Fibroblast of the aortic adventitia (primary cell): ENCODE results near the gene CHRNB2. TPM values are rescaled to one million over a fixed set of nuclear protein-coding genes. Genes with fewer than 3 reads are reported as not detected.

ENCODE experiments used
- DNase-seq: peaks from one replicate; pipeline ENCODE4 v3.0.0-alpha.2; 2010; ENCODE audit warnings: low read depth
- H3K4me3 ChIP-seq: 2 replicates; pipeline ENCODE4 v1.5.1; 2011; ENCODE audit warnings: low read depth, mild to moderate bottlenecking, control low read depth, low read length, moderate library complexity
- total RNA-seq: library from RNA; depleted of rRNA; stranded (reverse); fragments of >200 nt; gene quantifications from 2 replicates; pipeline ENCODE4 v1.2.3, GENCODE V29; 2012; ENCODE audit warnings: low replicate concordance
- TF ChIP-seq, protein P1 (sequence below): IDR thresholded peaks from 2 replicates; pipeline ENCODE4 v1.5.1; 2011; ENCODE audit warnings: mild to moderate bottlenecking, low read length, control low read depth, inconsistent platforms; ENCODE audit not compliant: insufficient read depth

The CHRNB2 gene
- total RNA-seq, 1 donor: under 0.01 TPM

GRCh38 chr1:154558720-154559465 lies 8.7 kb upstream of the CHRNB2 start:
- TF ChIP-seq, protein P1, sequence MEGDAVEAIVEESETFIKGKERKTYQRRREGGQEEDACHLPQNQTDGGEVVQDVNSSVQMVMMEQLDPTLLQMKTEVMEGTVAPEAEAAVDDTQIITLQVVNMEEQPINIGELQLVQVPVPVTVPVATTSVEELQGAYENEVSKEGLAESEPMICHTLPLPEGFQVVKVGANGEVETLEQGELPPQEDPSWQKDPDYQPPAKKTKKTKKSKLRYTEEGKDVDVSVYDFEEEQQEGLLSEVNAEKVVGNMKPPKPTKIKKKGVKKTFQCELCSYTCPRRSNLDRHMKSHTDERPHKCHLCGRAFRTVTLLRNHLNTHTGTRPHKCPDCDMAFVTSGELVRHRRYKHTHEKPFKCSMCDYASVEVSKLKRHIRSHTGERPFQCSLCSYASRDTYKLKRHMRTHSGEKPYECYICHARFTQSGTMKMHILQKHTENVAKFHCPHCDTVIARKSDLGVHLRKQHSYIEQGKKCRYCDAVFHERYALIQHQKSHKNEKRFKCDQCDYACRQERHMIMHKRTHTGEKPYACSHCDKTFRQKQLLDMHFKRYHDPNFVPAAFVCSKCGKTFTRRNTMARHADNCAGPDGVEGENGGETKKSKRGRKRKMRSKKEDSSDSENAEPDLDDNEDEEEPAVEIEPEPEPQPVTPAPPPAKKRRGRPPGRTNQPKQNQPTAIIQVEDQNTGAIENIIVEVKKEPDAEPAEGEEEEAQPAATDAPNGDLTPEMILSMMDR: no peak
- DNase-seq: peak; percentile 99
- peak overlapping the region; percentile 94 for H3K4me3 ChIP-seq

GRCh38 chr1:154559466-154560044 lies 8.0 kb upstream of the CHRNB2 start:
- peak; percentile 96 for DNase-seq
- peak overlapping the region; percentile 94 for H3K4me3 ChIP-seq
- TF ChIP-seq, protein P1: peak; percentile 90

DNA sequence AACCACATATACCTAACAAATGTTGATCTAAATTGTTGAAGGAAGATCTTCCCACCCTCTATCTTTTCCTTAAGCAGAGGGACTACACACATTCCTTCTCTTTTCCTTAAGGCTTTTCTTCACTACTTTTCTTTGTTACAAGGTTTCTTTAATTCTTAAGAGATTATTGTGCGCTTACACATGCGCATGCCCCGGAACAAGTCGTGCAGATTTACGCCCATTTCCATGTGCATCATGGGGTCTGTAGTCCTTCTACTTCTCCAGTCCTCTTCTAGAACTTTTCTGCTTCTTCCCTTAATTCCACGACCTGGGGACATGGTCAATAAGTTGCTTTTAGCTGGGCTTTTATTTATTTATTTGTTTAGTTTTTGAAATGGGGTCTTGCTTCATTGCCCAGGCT lies 1.7 kb upstream of the CHRNB2 start:
- no peak for DNase-seq
- TF ChIP-seq, protein P1: no peak

DNA sequence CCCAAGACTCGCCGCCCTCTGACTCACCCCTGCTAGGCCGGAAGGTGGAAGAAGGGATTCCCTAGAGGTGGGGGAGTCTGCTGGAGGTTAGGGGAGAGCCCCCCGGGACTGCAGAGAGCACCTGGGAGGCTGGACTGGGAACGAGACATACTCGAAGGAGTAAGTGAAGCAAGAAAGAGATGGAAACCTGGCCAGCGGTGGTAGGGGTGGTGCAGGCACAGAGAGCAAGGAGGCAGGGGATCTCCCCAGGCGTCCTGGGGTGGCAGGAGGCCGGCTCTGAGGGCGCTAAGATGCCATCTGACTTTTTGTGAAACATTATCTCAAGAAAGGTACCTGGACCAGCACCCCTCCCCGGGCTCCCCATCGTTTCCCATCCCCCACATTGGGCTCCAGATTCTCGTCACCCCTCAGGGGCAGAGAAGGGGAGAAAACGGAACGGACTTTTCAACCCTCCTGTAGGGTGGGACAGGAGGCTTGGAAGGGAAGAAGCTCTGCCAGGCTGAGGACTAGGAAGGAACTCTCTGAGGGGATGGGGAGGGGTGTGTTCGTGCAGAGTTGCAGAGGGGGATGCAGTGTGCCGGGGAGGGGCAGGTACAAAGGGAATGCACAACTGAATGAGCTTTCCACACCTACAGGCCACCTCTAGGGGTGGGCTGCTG lies 708 bp downstream of the CHRNB2 start:
- DNase-seq: no peak
- TF ChIP-seq, protein P1: no peak
- peak overlapping the region; percentile 17 for H3K4me3 ChIP-seq

More for the DNA sequence above, 1.7 kb upstream of the CHRNB2 start:
- H3K4me3 ChIP-seq: no peak overlapping the region

GRCh38 chr1:154571244-154571963 lies 3.8 kb downstream of the CHRNB2 start:
- TF ChIP-seq, protein P1: no peak

GRCh38 chr1:154571964-154572288 lies 4.3 kb downstream of the CHRNB2 start:
- H3K4me3 ChIP-seq: no peak overlapping the region
- no peak for DNase-seq
- TF ChIP-seq, protein P1: no peak

More at GRCh38 chr1:154571244-154571963, 3.8 kb downstream of the CHRNB2 start:
- no peak overlapping the region for H3K4me3 ChIP-seq
- no peak for DNase-seq
